Liver (tissue), 9 donors: ENCODE data around the gene SYT13. TPM values are rescaled to one million over a fixed set of nuclear protein-coding genes. Genes with fewer than 3 reads are reported as not detected.

Source experiments
- DNase-seq: peaks from one replicate; pipeline ENCODE4 v3.0.0-alpha.2; 2017; ENCODE audit warnings: low spot score
- H3K27ac ChIP-seq, 2 donors: one replicate each; pipeline ENCODE4 v1.7.0; 2013; ENCODE audit warnings: inconsistent platforms in 2 of 2, low read length in 2 of 2, control low read depth in 1 of 2, low read depth in 1 of 2, mild to moderate bottlenecking in 1 of 2
- H3K27me3 ChIP-seq, 4 donors: one replicate each; pipeline versions ENCODE4 v1.6.1 to v1.7.0; 2013; ENCODE audit warnings: low read length in 3 of 4, inconsistent platforms in 1 of 4, mild to moderate bottlenecking in 1 of 4, moderate library complexity in 1 of 4; ENCODE audit not compliant: control insufficient read depth in 4 of 4, insufficient read depth in 4 of 4
- H3K36me3 ChIP-seq, 4 donors: one replicate each; pipeline versions ENCODE4 v1.6.1 to v1.7.0; 2013; ENCODE audit warnings: low read length in 3 of 4, mild to moderate bottlenecking in 3 of 4, low read depth in 1 of 4, moderate library complexity in 1 of 4; ENCODE audit not compliant: control insufficient read depth in 4 of 4, insufficient read depth in 3 of 4
- H3K4me1 ChIP-seq, 4 donors: one replicate each; pipeline versions ENCODE4 v1.6.1 to v1.7.0; 2013; ENCODE audit warnings: low read length in 3 of 4, mild to moderate bottlenecking in 3 of 4, moderate library complexity in 1 of 4; ENCODE audit not compliant: control insufficient read depth in 4 of 4, insufficient read depth in 4 of 4
- H3K4me3 ChIP-seq, 3 donors: one replicate each; pipeline versions ENCODE4 v1.6.1 to v1.7.0; 2013; ENCODE audit warnings: low read length in 3 of 3, control low read depth in 1 of 3, low read depth in 1 of 3, mild to moderate bottlenecking in 1 of 3
- H3K9ac ChIP-seq, 2 donors: one replicate each; pipeline ENCODE4 v1.7.0; 2013; ENCODE audit warnings: low read length in 2 of 2, mild to moderate bottlenecking in 2 of 2, moderate library complexity in 2 of 2, control low read depth in 1 of 2, low read depth in 1 of 2
- H3K9me3 ChIP-seq, 4 donors: one replicate each; pipeline versions ENCODE4 v1.6.1 to v1.7.0; 2013; ENCODE audit warnings: low read length in 3 of 4; ENCODE audit not compliant: control insufficient read depth in 4 of 4
- ATF3 ChIP-seq: IDR thresholded peaks from 2 replicates; pipeline ENCODE4 v1.6.1; 2016; ENCODE audit warnings: antibody characterized with exemption
- CTCF ChIP-seq: fragments of 150-350 bp; IDR thresholded peaks from 2 replicates; pipeline ENCODE4 v1.5.1; 2017; ENCODE audit warnings: improper control_type of control experiment, low read depth, low read length; ENCODE audit not compliant: missing input control
- EGR1 ChIP-seq, 2 donors: IDR thresholded peaks; 2 replicates each; pipeline ENCODE4 v1.6.1; 2016 to 2018; ENCODE audit warnings: antibody characterized with exemption in 2 of 2, low read depth in 2 of 2
- FOXA1 ChIP-seq: IDR thresholded peaks from 2 replicates; pipeline ENCODE4 v1.6.1; 2016; ENCODE audit warnings: antibody characterized with exemption
- FOXA2 ChIP-seq: IDR thresholded peaks from 2 replicates; pipeline ENCODE4 v1.6.1; 2016; ENCODE audit warnings: antibody characterized with exemption
- HNF4A ChIP-seq, 2 donors: conservative IDR thresholded peaks; 2 replicates each; pipeline ENCODE4 v1.6.1; 2016; ENCODE audit warnings: antibody characterized with exemption in 2 of 2, mild to moderate bottlenecking in 2 of 2
- HNF4G ChIP-seq: IDR thresholded peaks from 2 replicates; pipeline ENCODE4 v1.6.1; 2016; ENCODE audit warnings: antibody characterized with exemption
- JUND ChIP-seq, 2 donors: IDR thresholded peaks; 2 replicates each; pipeline ENCODE4 v1.6.1; 2016; ENCODE audit warnings: antibody characterized with exemption in 2 of 2
- NR2F2 ChIP-seq: IDR thresholded peaks from 2 replicates; pipeline ENCODE4 v1.6.1; 2016; ENCODE audit warnings: antibody characterized with exemption
- RAD21 ChIP-seq, 2 donors: IDR thresholded peaks; 2 replicates each; pipeline ENCODE4 v1.6.1; 2016; ENCODE audit warnings: antibody characterized with exemption in 2 of 2, mild to moderate bottlenecking in 2 of 2
- REST ChIP-seq: IDR thresholded peaks from 2 replicates; pipeline ENCODE4 v1.6.1; 2016; ENCODE audit warnings: antibody characterized with exemption, mild to moderate bottlenecking
- RXRA ChIP-seq, 2 donors: IDR thresholded peaks; 2 replicates each; pipeline ENCODE4 v1.6.1; 2017 to 2018; ENCODE audit warnings: antibody characterized with exemption in 2 of 2, mild to moderate bottlenecking in 1 of 2
- SP1 ChIP-seq: IDR thresholded peaks from 2 replicates; pipeline ENCODE4 v1.6.1; 2018; ENCODE audit warnings: antibody characterized with exemption, mild to moderate bottlenecking
- TAF1 ChIP-seq: conservative IDR thresholded peaks from 2 replicates; pipeline ENCODE4 v1.6.1; 2016; ENCODE audit warnings: antibody characterized with exemption, mild to moderate bottlenecking
- YY1 ChIP-seq: IDR thresholded peaks from 2 replicates; pipeline ENCODE4 v1.6.1; 2016; ENCODE audit warnings: antibody characterized with exemption, mild to moderate bottlenecking
- ZBTB33 ChIP-seq: IDR thresholded peaks from 2 replicates; pipeline ENCODE4 v1.6.1; 2016; ENCODE audit warnings: antibody characterized with exemption
- WGBS: extraction: QIAGEN DNeasy Blood & Tissue Kit; methylation state at CpG from one replicate; pipeline ENCODE4 v1.1.7; 2013; 5-methylcytosine and 5-hydroxymethylcytosine counted together
- polyA plus RNA-seq, 2 donors: library from polyadenylated mRNA; stranded (reverse) in 1 of 2; unstranded in 1 of 2; fragments of 200-250 nt in 1 of 2; fragments of >200 nt in 1 of 2; fragmentation: Nextera tagmentation in 1 of 2; extraction: Ambion mirVana in 1 of 2; gene quantifications; one replicate each; pipeline versions ENCODE4 v1.2.1 to v1.2.3, GENCODE V29; 2013 to 2015
- total RNA-seq, 2 donors: library from RNA; depleted of rRNA; stranded (reverse); fragments of >200 nt; gene quantifications; one replicate each; pipeline ENCODE4 v1.2.3, GENCODE V29; 2014
- donor health status: healthy.
- donor health status: healthy.
- donor health status: healthy.
- donor health status: healthy.
- donor health status: healthy.

SYT13 gene
- total and polyA plus RNA-seq, 4 donors = 0.05 to 0.33 (median 0.14) TPM

- TF ChIP-seq ATF3 = no peak
Measured at GRCh38 chr11:45334836-45335235, 48.7 kb upstream of the SYT13 start (continued).

GRCh38 chr11:45334410-45334809 lies 48.3 kb upstream of the SYT13 start:
- Histone ChIP-seq H3K4me1 (no peaks in the 10 kb centered on the region), H3K27ac (no peak overlapping the region), H3K27me3 (peaks cover 0 to 3% (median 0%) of the 10 kb centered on the region in 4 donors), H3K4me3 (no peak overlapping the region), H3K36me3 (no peaks in the 10 kb centered on the region), H3K9me3 (no peaks in the 10 kb centered on the region), H3K9ac (no peak overlapping the region)
- 94% methylated on average over 10 of the region's 10 CpGs for WGBS
- TF ChIP-seq REST (no peak), EGR1 (IDR thresholded peaks at IDR 0.05; ENCODE audit: low read depth in 2 of 2) (no peak), NR2F2 (no peak), HNF4G (no peak), FOXA2 (no peak), SP1 (no peak), HNF4A (conservative IDR thresholded peaks at IDR 0.05) (no peak), ATF3 (no peak), JUND (IDR thresholded peaks at IDR 0.05) (no peak), TAF1 (no peak), CTCF (no peak), YY1 (no peak)
- DNase-seq = no peak

- Histone ChIP-seq H3K9ac (no peak overlapping the region), H3K27me3 (no peaks in the 10 kb centered on the region), H3K27ac (peak overlapping the region in 1 of 2 donors; percentile 41), H3K4me1 (no peaks in the 10 kb centered on the region), H3K4me3 (no peak overlapping the region), H3K36me3 (no peaks in the 10 kb centered on the region), H3K9me3 (no peaks in the 10 kb centered on the region)
- DNase-seq = no peak
- 58% methylated on average over 19 of the region's 19 CpGs for WGBS
- peak; percentile 57 for TF ChIP-seq YY1
- no peak for TF ChIP-seq EGR1 (IDR thresholded peaks at IDR 0.05; ENCODE audit: low read depth in 2 of 2)
- no peak for TF ChIP-seq REST
- no peak for TF ChIP-seq RAD21 (IDR thresholded peaks at IDR 0.05)
- TF ChIP-seq ATF3 = no peak
- TF ChIP-seq TAF1 = no peak
- no peak for TF ChIP-seq ZBTB33
- no peak for TF ChIP-seq FOXA1
- TF ChIP-seq RXRA (IDR thresholded peaks at IDR 0.05) = peak in 1 of 2 donors; percentile 21
- no peak for TF ChIP-seq FOXA2
- TF ChIP-seq HNF4A (conservative IDR thresholded peaks at IDR 0.05) = no peak
- peak; percentile 47 for TF ChIP-seq NR2F2
Measured at GRCh38 chr11:45333001-45333971, 47.1 kb upstream of the SYT13 start.
